Measurements from ENCODE around the gene WSB1. TPM values are rescaled to one million over a fixed set of nuclear protein-coding genes. Genes with fewer than 3 reads are reported as not detected.

Gene WSB1
- total RNA-seq, 4 donors from 2014 or later, result 33.1 to 105 (median 55.6) TPM

DNA sequence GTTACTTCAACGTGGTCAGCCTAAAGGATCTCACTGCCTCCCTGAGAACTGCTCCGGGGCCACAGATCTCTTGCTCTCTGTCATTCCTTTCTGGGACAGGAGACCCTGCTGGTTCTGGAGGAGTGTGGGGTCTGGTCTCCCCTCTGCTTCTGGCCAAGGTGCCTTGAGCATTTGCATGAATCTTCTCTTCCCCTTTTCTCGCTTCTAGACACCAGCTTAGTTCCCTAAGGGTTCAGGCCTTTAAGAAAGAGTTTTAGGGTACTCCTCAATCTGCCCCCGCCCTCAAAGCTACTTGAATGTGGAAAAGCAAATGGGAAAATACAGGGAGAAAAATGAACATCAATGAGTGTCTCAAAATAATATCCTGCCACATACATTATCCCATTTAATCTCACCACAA, 48.1 kb downstream of the WSB1 start:
- no peak for DNase-seq (ENCODE audit: low spot score in 2 of 2)
- TF ChIP-seq POLR2A (IDR thresholded peaks at IDR 0.05) (no peak), CTCF (IDR thresholded peaks at IDR 0.05) (no peak)
- H3K4me3 ChIP-seq (ENCODE audit: low read depth, poor library complexity, severe bottlenecking), result no peak overlapping the region
- intact Hi-C loops (cut with DNase I; ENCODE audit: low total_unique reads), result no loop called here
- 91 to 95% methylated on average over 4 of the region's 4 CpGs for WGBS, 2 donors

GRCh38 chr17:27343294-27343693, 49.4 kb downstream of the WSB1 start:
- intact Hi-C loops (cut with DNase I; ENCODE audit: low total_unique reads), result no loop called here
- 81% methylated on average over 3 of the region's 3 CpGs for WGBS, 2 donors
- H3K4me3 ChIP-seq (ENCODE audit: low read depth, poor library complexity, severe bottlenecking), result no peak overlapping the region
- no peak for DNase-seq (ENCODE audit: low spot score in 2 of 2)
- TF ChIP-seq POLR2A (IDR thresholded peaks at IDR 0.05) (no peak), CTCF (IDR thresholded peaks at IDR 0.05) (no peak)

GRCh38 chr17:27343977-27344607, 50.2 kb downstream of the WSB1 start:
- intact Hi-C loops (cut with DNase I; ENCODE audit: low total_unique reads), result no loop called here

DNA sequence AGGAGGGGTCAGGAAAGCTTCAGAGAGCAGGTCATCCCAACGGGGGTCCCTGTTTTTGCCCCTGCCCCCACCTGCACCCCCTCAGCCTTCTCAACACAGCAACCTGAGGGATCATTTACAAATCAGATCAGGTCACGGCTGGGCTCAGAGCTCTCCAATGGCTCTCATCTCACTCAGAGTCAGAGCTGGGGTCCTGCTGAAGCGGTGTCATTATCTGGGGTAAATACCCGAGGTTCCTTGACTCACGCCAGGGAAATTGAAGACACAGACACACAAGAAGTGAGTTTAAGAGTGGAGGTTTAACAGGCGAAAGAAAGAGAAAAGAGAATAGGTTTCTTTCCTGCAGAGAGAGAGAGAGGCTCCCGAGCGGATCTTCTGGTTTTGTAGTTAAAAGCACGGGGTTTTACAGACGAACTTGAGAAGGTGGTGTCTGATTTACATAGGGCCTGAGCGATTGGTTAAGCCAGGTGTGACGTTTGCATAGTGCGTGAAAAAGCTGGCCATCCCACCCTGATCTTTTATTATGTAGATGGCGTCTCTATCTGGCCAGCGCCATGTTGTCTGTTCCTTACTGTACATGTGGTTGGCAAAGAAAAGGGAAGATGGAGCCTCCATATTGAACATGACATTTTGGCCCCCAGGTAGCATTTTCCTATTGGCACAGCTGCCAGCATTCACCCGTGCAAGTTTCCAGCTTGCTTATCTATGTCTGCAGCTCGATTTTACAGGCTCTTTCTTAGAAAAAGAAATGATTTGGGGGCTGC, 51.4 kb downstream of the WSB1 start:
- intact Hi-C loops (cut with DNase I; ENCODE audit: low total_unique reads), result loop anchor here (5.0 kb wide), 1 partner anchor 108 kb away; no protein-coding TSS in a partner anchor
- 51 to 56% methylated on average over 17 of the region's 17 CpGs for WGBS, 2 donors
- no peak overlapping the region for H3K4me3 ChIP-seq (ENCODE audit: low read depth, poor library complexity, severe bottlenecking)
- DNase-seq (ENCODE audit: low spot score in 2 of 2), result no peak
- no peak for TF ChIP-seq POLR2A (IDR thresholded peaks at IDR 0.05)
- TF ChIP-seq CTCF (IDR thresholded peaks at IDR 0.05), result no peak

More at GRCh38 chr17:27343977-27344607, 50.2 kb downstream of the WSB1 start:
- DNase-seq (ENCODE audit: low spot score in 2 of 2), result no peak
- 43 to 71% methylated on average over 3 of the region's 3 CpGs for WGBS, 2 donors
- H3K4me3 ChIP-seq (ENCODE audit: low read depth, poor library complexity, severe bottlenecking), result no peak overlapping the region
- TF ChIP-seq POLR2A (IDR thresholded peaks at IDR 0.05), result no peak
- TF ChIP-seq CTCF (IDR thresholded peaks at IDR 0.05), result no peak

DNA sequence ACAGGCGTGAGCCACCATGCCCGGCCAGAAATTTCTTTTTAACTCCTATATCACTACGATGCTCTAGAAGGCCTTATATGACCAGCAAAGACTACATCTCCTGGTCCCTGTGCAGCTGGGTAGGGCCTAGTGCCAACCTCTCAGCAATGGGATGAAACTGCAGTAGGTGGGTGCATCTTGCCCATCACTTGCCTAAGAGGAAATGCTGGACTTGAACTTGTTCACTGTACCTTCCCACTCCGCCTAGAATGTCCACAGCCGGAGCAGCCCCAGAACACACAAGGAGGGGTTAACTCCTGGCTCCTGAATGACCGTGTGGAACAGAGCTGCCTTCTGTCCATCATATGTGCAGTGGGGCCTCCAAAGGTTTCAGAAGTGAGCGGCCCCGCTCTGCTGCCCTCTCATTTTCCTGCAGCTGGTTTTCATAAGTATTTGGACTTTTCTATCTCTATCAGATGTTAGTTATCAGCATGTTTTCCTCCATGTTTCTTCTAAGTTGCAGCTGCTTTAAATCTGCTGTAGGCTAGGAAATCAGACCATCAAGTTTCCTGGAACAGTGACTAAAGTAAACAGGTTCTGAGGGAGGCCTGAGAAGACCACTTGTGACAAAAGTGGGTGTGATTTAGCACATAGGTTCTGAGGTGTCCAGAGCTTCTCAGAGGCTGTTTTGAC, 52.5 kb downstream of the WSB1 start:
- 78 to 90% methylated on average over 8 of the region's 8 CpGs for WGBS, 2 donors
- TF ChIP-seq CTCF (IDR thresholded peaks at IDR 0.05) (no peak), POLR2A (IDR thresholded peaks at IDR 0.05) (no peak)
- H3K4me3 ChIP-seq (ENCODE audit: low read depth, poor library complexity, severe bottlenecking), result no peak overlapping the region
- DNase-seq (ENCODE audit: low spot score in 2 of 2), result no peak
- intact Hi-C loops (cut with DNase I; ENCODE audit: low total_unique reads), result loop anchor here (5.0 kb wide), 1 partner anchor 109 kb away; no protein-coding TSS in a partner anchor

Measured in lower leg skin (tissue), 4 donors.